ENCODE measurements around the gene CALB2.

DNA sequence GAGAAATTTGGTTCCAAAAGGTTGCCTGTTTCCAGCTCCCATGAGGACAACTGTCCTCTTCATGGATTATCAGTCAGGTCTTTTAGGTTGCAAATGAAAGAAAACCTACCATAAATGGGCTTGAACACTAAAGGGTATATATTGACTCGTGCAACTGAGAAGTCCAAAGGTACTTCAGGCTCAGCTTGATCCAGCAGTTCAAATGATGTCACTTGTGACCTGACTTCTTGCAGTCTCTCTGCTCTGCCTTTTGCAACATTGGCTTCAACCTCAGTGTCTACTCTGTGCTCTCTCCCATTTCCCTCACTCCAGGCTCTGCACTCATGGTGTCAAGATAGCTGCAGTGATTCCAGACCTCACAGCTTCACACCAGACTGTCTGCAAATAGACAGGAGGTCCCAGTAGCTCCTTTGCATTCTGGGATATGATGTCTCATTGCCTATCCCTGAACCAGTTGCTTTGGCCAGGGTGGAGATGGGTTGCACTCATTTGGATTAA, 5.5 kb upstream of the CALB2 start:
- TF ChIP-seq, protein P1, sequence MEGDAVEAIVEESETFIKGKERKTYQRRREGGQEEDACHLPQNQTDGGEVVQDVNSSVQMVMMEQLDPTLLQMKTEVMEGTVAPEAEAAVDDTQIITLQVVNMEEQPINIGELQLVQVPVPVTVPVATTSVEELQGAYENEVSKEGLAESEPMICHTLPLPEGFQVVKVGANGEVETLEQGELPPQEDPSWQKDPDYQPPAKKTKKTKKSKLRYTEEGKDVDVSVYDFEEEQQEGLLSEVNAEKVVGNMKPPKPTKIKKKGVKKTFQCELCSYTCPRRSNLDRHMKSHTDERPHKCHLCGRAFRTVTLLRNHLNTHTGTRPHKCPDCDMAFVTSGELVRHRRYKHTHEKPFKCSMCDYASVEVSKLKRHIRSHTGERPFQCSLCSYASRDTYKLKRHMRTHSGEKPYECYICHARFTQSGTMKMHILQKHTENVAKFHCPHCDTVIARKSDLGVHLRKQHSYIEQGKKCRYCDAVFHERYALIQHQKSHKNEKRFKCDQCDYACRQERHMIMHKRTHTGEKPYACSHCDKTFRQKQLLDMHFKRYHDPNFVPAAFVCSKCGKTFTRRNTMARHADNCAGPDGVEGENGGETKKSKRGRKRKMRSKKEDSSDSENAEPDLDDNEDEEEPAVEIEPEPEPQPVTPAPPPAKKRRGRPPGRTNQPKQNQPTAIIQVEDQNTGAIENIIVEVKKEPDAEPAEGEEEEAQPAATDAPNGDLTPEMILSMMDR (IDR thresholded peaks at IDR 0.05 in 2 of 3, conservative IDR thresholded peaks at IDR 0.05 in 1 of 3; ENCODE audit: borderline replicate concordance in 1 of 3, insufficient read depth in 1 of 3, low read depth in 2 of 3, low read length in 2 of 3), result no peak
- TF ChIP-seq, protein P2, sequence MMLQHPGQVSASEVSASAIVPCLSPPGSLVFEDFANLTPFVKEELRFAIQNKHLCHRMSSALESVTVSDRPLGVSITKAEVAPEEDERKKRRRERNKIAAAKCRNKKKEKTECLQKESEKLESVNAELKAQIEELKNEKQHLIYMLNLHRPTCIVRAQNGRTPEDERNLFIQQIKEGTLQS (IDR thresholded peaks at IDR 0.05), result no peak
- TF ChIP-seq YY1 (IDR thresholded peaks at IDR 0.05; ENCODE audit: extremely low read depth, insufficient replicate concordance, low read depth, low read length) (no peak), SRF (IDR thresholded peaks at IDR 0.05; ENCODE audit: low read depth) (no peak), CEBPB (IDR thresholded peaks at IDR 0.05; ENCODE audit: low read depth) (no peak)
- TF ChIP-seq, protein P3, sequence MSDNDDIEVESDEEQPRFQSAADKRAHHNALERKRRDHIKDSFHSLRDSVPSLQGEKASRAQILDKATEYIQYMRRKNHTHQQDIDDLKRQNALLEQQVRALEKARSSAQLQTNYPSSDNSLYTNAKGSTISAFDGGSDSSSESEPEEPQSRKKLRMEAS (IDR thresholded peaks at IDR 0.05), result no peak
- TF ChIP-seq, protein P4, sequence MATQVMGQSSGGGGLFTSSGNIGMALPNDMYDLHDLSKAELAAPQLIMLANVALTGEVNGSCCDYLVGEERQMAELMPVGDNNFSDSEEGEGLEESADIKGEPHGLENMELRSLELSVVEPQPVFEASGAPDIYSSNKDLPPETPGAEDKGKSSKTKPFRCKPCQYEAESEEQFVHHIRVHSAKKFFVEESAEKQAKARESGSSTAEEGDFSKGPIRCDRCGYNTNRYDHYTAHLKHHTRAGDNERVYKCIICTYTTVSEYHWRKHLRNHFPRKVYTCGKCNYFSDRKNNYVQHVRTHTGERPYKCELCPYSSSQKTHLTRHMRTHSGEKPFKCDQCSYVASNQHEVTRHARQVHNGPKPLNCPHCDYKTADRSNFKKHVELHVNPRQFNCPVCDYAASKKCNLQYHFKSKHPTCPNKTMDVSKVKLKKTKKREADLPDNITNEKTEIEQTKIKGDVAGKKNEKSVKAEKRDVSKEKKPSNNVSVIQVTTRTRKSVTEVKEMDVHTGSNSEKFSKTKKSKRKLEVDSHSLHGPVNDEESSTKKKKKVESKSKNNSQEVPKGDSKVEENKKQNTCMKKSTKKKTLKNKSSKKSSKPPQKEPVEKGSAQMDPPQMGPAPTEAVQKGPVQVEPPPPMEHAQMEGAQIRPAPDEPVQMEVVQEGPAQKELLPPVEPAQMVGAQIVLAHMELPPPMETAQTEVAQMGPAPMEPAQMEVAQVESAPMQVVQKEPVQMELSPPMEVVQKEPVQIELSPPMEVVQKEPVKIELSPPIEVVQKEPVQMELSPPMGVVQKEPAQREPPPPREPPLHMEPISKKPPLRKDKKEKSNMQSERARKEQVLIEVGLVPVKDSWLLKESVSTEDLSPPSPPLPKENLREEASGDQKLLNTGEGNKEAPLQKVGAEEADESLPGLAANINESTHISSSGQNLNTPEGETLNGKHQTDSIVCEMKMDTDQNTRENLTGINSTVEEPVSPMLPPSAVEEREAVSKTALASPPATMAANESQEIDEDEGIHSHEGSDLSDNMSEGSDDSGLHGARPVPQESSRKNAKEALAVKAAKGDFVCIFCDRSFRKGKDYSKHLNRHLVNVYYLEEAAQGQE (IDR thresholded peaks at IDR 0.05; ENCODE audit: low read depth), result no peak
